H1 (cell line): ENCODE data around the gene TNFAIP1. TPM values are rescaled to one million over a fixed set of nuclear protein-coding genes. Genes with fewer than 3 reads are reported as not detected.

Experiments used
- CTCF ChIA-PET: fragments of 300-600 bp; sonication (Branson Sonifier 250); formaldehyde crosslinking; loops from one replicate; lab custom pipeline; 2021; ENCODE audit not compliant: partially characterized antibody; lab: Charles Lee
- POLR2A ChIA-PET: fragments of 300-600 bp; sonication (Branson Sonifier 250); formaldehyde crosslinking; loops from one replicate; lab custom pipeline; 2021; ENCODE audit warnings: inconsistent platforms; ENCODE audit not compliant: partially characterized antibody; lab: Charles Lee
- DNase-seq, 2 experiments: peaks; one replicate each; pipeline versions ENCODE4 v3.0.0 to v3.0.0-alpha.2; 2010 to 2022; ENCODE audit warnings: low spot score in 2 of 2, low read depth in 1 of 2, mixed read lengths in 1 of 2
- FAIRE-seq: peaks from 2 replicates; lab custom pipeline; 2011; peaks lifted over from hg19 to GRCh38; lab: Jason Lieb, UNC
- H2AFZ ChIP-seq: 2 replicates; pipeline ENCODE4 v1.8.1; 2012; ENCODE audit warnings: low read length, inconsistent platforms
- H2AK5ac ChIP-seq: 2 replicates; pipeline ENCODE4 v1.6.1; 2013; ENCODE audit warnings: low read depth, low read length
- H2BK120ac ChIP-seq: replicated peaks from 2 replicates; pipeline ENCODE3; 2013; ENCODE audit warnings: low read depth, low read length, inconsistent platforms
- H2BK12ac ChIP-seq: 2 replicates; pipeline ENCODE4 v1.6.1; 2013; ENCODE audit warnings: low read depth, low read length
- H2BK15ac ChIP-seq: 2 replicates; pipeline ENCODE4 v1.6.1; 2013; ENCODE audit warnings: low read length
- H2BK20ac ChIP-seq: 2 replicates; pipeline ENCODE4 v1.6.1; 2013; ENCODE audit warnings: low read length
- H2BK5ac ChIP-seq: 2 replicates; pipeline ENCODE4 v1.6.1; 2013; ENCODE audit warnings: low read depth, low read length
- H3K14ac ChIP-seq: 2 replicates; pipeline ENCODE4 v1.6.1; 2013; ENCODE audit warnings: inconsistent platforms; ENCODE audit not compliant: insufficient read length
- H3K18ac ChIP-seq: 2 replicates; pipeline ENCODE4 v1.6.1; 2013; ENCODE audit warnings: low read length; ENCODE audit errors: extremely low read depth
- H3K23ac ChIP-seq: 2 replicates; pipeline ENCODE4 v1.6.1; 2013; ENCODE audit warnings: inconsistent platforms; ENCODE audit not compliant: insufficient read length
- H3K23me2 ChIP-seq: 2 replicates; pipeline ENCODE4 v1.6.1; 2013; ENCODE audit warnings: low read depth, low read length
- H3K27ac ChIP-seq: 2 replicates; pipeline ENCODE4 v1.6.1; 2011; ENCODE audit warnings: low read depth, low read length, inconsistent platforms
- H3K27me3 ChIP-seq, 4 experiments: replicated peaks in 1 of 4; 1 replicate in 1 of 4; 2 replicates in 3 of 4; pipeline versions ENCODE4 v1.6.1 to v1.8.1; 2011 to 2013; ENCODE audit warnings: low read length in 3 of 4, mild to moderate bottlenecking in 3 of 4, inconsistent platforms in 2 of 4, mixed read lengths in 2 of 4, moderate library complexity in 1 of 4; ENCODE audit not compliant: control insufficient read depth in 3 of 4, insufficient read depth in 3 of 4; ENCODE audit errors: extremely low read depth in 1 of 4
- H3K36me3 ChIP-seq, 4 experiments: 2 replicates each; pipeline versions ENCODE4 v1.6.1 to v1.8.1; 2011 to 2013; ENCODE audit warnings: mild to moderate bottlenecking in 4 of 4, low read length in 3 of 4, moderate library complexity in 2 of 4, control low read depth in 1 of 4, inconsistent platforms in 1 of 4; ENCODE audit not compliant: insufficient read depth in 4 of 4, control insufficient read depth in 2 of 4
- H3K4ac ChIP-seq: replicated peaks from 2 replicates; pipeline ENCODE3; 2013; ENCODE audit warnings: low read length, low read depth, mixed read lengths, inconsistent platforms; ENCODE audit not compliant: insufficient read length
- H3K4me1 ChIP-seq, 4 experiments: replicated peaks in 1 of 4; 1 replicate in 1 of 4; 2 replicates in 3 of 4; pipeline versions ENCODE4 v1.6.1 to v1.8.1; 2011 to 2013; ENCODE audit warnings: low read length in 3 of 4, inconsistent platforms in 2 of 4, mixed read lengths in 1 of 4; ENCODE audit not compliant: insufficient read depth in 4 of 4, control insufficient read depth in 3 of 4
- H3K4me2 ChIP-seq, 2 experiments: 2 replicates each; pipeline versions ENCODE4 v1.6.1 to v1.8.1; 2011 to 2013; ENCODE audit warnings: low read depth in 2 of 2, low read length in 2 of 2, control low read depth in 1 of 2, inconsistent platforms in 1 of 2, mild to moderate bottlenecking in 1 of 2; ENCODE audit not compliant: insufficient read depth in 1 of 2
- H3K4me3 ChIP-seq, 4 experiments: fragments of 200-600, 300-600 bp in 1 of 4; sonication (generic), shearing (Covaris generic), sonication (Bioruptor Twin) in 1 of 4; 2 replicates each; pipeline versions ENCODE4 v1.5.1 to v1.8.1; 2011 to 2016; ENCODE audit warnings: low read length in 4 of 4, low read depth in 3 of 4, control low read depth in 2 of 4, inconsistent platforms in 2 of 4, mild to moderate bottlenecking in 2 of 4, mixed read lengths in 1 of 4, moderate library complexity in 1 of 4; ENCODE audit not compliant: insufficient read depth in 2 of 4; ENCODE audit errors: extremely low read depth in 1 of 4
- H3K56ac ChIP-seq: replicated peaks from 2 replicates; pipeline ENCODE3; 2013; ENCODE audit warnings: low read depth, mild to moderate bottlenecking, mixed read lengths, low read length, inconsistent platforms; ENCODE audit not compliant: insufficient read length
- H3K79me1 ChIP-seq: 2 replicates; pipeline ENCODE4 v1.6.1; 2013; ENCODE audit warnings: low read depth, low read length, control low read depth
- H3K79me2 ChIP-seq, 2 experiments: 2 replicates each; pipeline versions ENCODE4 v1.6.1 to v1.8.1; 2012 to 2013; ENCODE audit warnings: low read length in 2 of 2, mild to moderate bottlenecking in 2 of 2, inconsistent platforms in 1 of 2; ENCODE audit not compliant: insufficient read depth in 2 of 2, control insufficient read depth in 1 of 2
- H3K9ac ChIP-seq, 4 experiments: replicated peaks in 1 of 4; 1 replicate in 1 of 4; 2 replicates in 3 of 4; pipeline versions ENCODE4 v1.6.1 to v1.8.1; 2011 to 2013; ENCODE audit warnings: low read depth in 3 of 4, low read length in 3 of 4, control low read depth in 2 of 4, mild to moderate bottlenecking in 2 of 4, moderate library complexity in 2 of 4, inconsistent platforms in 1 of 4; ENCODE audit errors: extremely low read depth in 1 of 4
- H3K9me3 ChIP-seq, 2 experiments: 2 replicates each; pipeline versions ENCODE4 v1.6.1 to v1.8.1; 2012 to 2013; ENCODE audit warnings: mild to moderate bottlenecking in 2 of 2, moderate library complexity in 2 of 2, control low read depth in 1 of 2, inconsistent platforms in 1 of 2, low read depth in 1 of 2, low read length in 1 of 2, mixed read lengths in 1 of 2; ENCODE audit not compliant: insufficient read depth in 2 of 2
- H4K20me1 ChIP-seq, 2 experiments: replicated peaks in 1 of 2; 2 replicates each; pipeline versions ENCODE3 to v1.8.1; 2011 to 2013; ENCODE audit warnings: inconsistent platforms in 2 of 2, low read length in 2 of 2, mild to moderate bottlenecking in 1 of 2; ENCODE audit not compliant: insufficient read depth in 2 of 2, control insufficient read depth in 1 of 2
- H4K5ac ChIP-seq: 2 replicates; pipeline ENCODE4 v1.6.1; 2013; ENCODE audit warnings: low read length, low read depth, mixed read lengths, inconsistent platforms; ENCODE audit not compliant: insufficient read length
- H4K8ac ChIP-seq: 2 replicates; pipeline ENCODE4 v1.8.0; 2013; ENCODE audit warnings: mild to moderate bottlenecking, moderate library complexity, low read length, inconsistent platforms; ENCODE audit not compliant: insufficient read depth; ENCODE audit errors: extremely low read depth
- H4K91ac ChIP-seq: replicated peaks from 2 replicates; pipeline ENCODE3; 2013; ENCODE audit warnings: low read length, mixed read lengths, inconsistent platforms; ENCODE audit not compliant: insufficient read length
- EZH2 ChIP-seq: fragments of 200-600 bp; sonication (generic); IDR thresholded peaks from 2 replicates; pipeline ENCODE4 v1.7.1; 2012; ENCODE audit warnings: low read depth, mild to moderate bottlenecking, moderate library complexity, low read length, inconsistent platforms; ENCODE audit not compliant: severe bottlenecking
- RFX5 ChIP-seq: IDR thresholded peaks from 2 replicates; pipeline ENCODE4 v1.6.1; 2011; ENCODE audit warnings: low read depth, low read length, improper control_type of control experiment, borderline replicate concordance
- SUZ12 ChIP-seq: fragments of 200-600 bp; sonication (generic); IDR thresholded peaks from 2 replicates; pipeline ENCODE4 v1.6.1; 2012; ENCODE audit warnings: mild to moderate bottlenecking, inconsistent platforms, low read length, moderate library complexity, mixed read lengths
- TAF1 ChIP-seq: IDR thresholded peaks from 2 replicates; pipeline ENCODE4 v1.6.1; 2011; ENCODE audit warnings: mild to moderate bottlenecking, low read depth, low read length
- ZNF274 ChIP-seq: IDR thresholded peaks from 2 replicates; pipeline ENCODE4 v1.7.0; 2012; ENCODE audit warnings: low read length, borderline replicate concordance; ENCODE audit errors: extremely low read depth
- WGBS, 2 experiments: shearing (Covaris generic) in 1 of 2; methylation state at CpG; one replicate each; pipeline versions ENCODE4 v1.1.6 to v1.1.7; 2013 to 2015; ENCODE audit warnings: low lambda C conversion rate in 2 of 2, mixed read lengths in 2 of 2, inconsistent platforms in 1 of 2, low coverage in 1 of 2, missing lambda C conversion rate in 1 of 2; ENCODE audit not compliant: insufficient replicate concordance in 2 of 2, insufficient coverage in 1 of 2, insufficient read length in 1 of 2; ENCODE audit errors: extremely low coverage in 1 of 2, missing lambda C conversion rate in 1 of 2; 5-methylcytosine and 5-hydroxymethylcytosine counted together
- polyA plus RNA-seq, 7 experiments: library from polyadenylated mRNA; depleted of rRNA in 3 of 7; stranded (reverse) in 5 of 7; unstranded in 2 of 7; fragments of >200 nt in 5 of 7; fragments of 200-250 nt in 2 of 7; gene quantifications; 1 replicate in 5 of 7; 2 replicates in 1 of 7; 4 replicates in 1 of 7; pipeline versions ENCODE4 v1.2.1 to v1.2.3, GENCODE V29; 2011 to 2013; ENCODE audit warnings: missing spikeins in 2 of 7, mixed read lengths in 2 of 7
- total RNA-seq: library from RNA; stranded (reverse); fragmentation: NEBNext Ultra II Directional; extraction: Animal tissue kit (Norgen Biotek cat#: 25700); gene quantifications from 2 replicates; pipeline ENCODE4 v1.2.1, GENCODE V29; 2021
- TF ChIP-seq, protein P1 (sequence below): IDR thresholded peaks from 2 replicates; pipeline ENCODE4 v1.6.1; 2012; ENCODE audit warnings: inconsistent platforms

TNFAIP1 gene
- total and polyA plus RNA-seq, 2 of the 8 experiments (the other 6 are each of a cell fraction or from before 2014, with no cell fraction given): 16.9 to 19.5 TPM

- H2BK5ac ChIP-seq: no peak overlapping the region; the same call in 1 of the 2 replicates
- H2BK12ac ChIP-seq: 0 out of 2 replicates have a peak overlapping the region, but pooled peaks have one; percentile 2
- H3K27me3 ChIP-seq: peaks cover 38 to 62% (median 56%) of the 10 kb centered on the region in 4 experiments
- H4K20me1 ChIP-seq: peaks cover 2 to 6% of the 10 kb centered on the region in 2 experiments
- H3K18ac ChIP-seq: no peak overlapping the region
- no peak overlapping the region for H4K5ac ChIP-seq
- H3K4me2 ChIP-seq: peak overlapping the region; percentile 89 to 95
- 0 out of 8 replicates have a peak, but pooled peaks cover 0 to 3% (median 0%) of the 10 kb centered on the region in 4 experiments for H3K36me3 ChIP-seq
- no peak overlapping the region; the same call in 1 of the 2 replicates for H2BK15ac ChIP-seq
- 8% methylated on average over 17 of the region's 29 CpGs; no CpG with 5 or more reads in 1 of the 2 experiments for WGBS, 2 experiments
- H2AFZ ChIP-seq: peak overlapping the region; percentile 65; the same call in 1 of the 2 replicates
- H3K27ac ChIP-seq: no peak overlapping the region
- ChIA-PET CTCF (interaction anchor here (0.9 to 14.7 kb wide), 9 partner anchors 10 to 135 kb away, joined by 3 to 142 read pairs (median 3); no protein-coding TSS in a partner anchor), POLR2A (interaction anchor here (1.4 to 12.7 kb wide), 3 partner anchors 13 to 27 kb away, joined by 4 to 135 read pairs (median 9); partner anchors contain the start of genes POLDIP2 and SLC46A1)
- FAIRE-seq: no peak
- H4K8ac ChIP-seq: 0 out of 2 replicates have a peak overlapping the region, but pooled peaks have one; percentile 71
- H3K79me1 ChIP-seq: no peaks in the 10 kb centered on the region
- H3K9ac ChIP-seq: no peak overlapping the region; a peak in 1 of 7 replicates
- H3K4me1 ChIP-seq: peaks cover 0 to 13% (median 6%) of the 10 kb centered on the region in 4 experiments; a peak in 4 of 7 replicates
- H3K4ac ChIP-seq: no peak overlapping the region
- DNase-seq: no peak
- H3K4me3 ChIP-seq: peak overlapping the region; percentile 32 to 77 (median 62)
- no peaks in the 10 kb centered on the region for H3K79me2 ChIP-seq
- no peaks in the 10 kb centered on the region for H3K9me3 ChIP-seq
- H2BK120ac ChIP-seq: no peak overlapping the region
- peak; percentile 54 for TF ChIP-seq EZH2
- TF ChIP-seq TAF1: 0 out of 2 replicates have a peak, but pooled peaks have one; percentile 9
- peak; percentile 33 for TF ChIP-seq SUZ12
- TF ChIP-seq ZNF274: no peak
- TF ChIP-seq, protein P1, sequence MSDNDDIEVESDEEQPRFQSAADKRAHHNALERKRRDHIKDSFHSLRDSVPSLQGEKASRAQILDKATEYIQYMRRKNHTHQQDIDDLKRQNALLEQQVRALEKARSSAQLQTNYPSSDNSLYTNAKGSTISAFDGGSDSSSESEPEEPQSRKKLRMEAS: peak; percentile 63
- TF ChIP-seq RFX5: no peak
- TF ChIP-seq, all 59 proteins: peak for 4
- no peak overlapping the region for H3K23ac ChIP-seq
- no peak overlapping the region for H3K14ac ChIP-seq
- H2BK20ac ChIP-seq: no peak overlapping the region; the same call in 1 of the 2 replicates
- no peak overlapping the region for H4K91ac ChIP-seq
- H3K23me2 ChIP-seq: peaks cover 14% of the 10 kb centered on the region
- H3K56ac ChIP-seq: no peak overlapping the region
- no peak overlapping the region for H2AK5ac ChIP-seq
Observed at GRCh38 chr17:28385037-28385400, 49.5 kb downstream of the TNFAIP1 start.
